ENCODE measurements around the gene SLC9C1.

DNA sequence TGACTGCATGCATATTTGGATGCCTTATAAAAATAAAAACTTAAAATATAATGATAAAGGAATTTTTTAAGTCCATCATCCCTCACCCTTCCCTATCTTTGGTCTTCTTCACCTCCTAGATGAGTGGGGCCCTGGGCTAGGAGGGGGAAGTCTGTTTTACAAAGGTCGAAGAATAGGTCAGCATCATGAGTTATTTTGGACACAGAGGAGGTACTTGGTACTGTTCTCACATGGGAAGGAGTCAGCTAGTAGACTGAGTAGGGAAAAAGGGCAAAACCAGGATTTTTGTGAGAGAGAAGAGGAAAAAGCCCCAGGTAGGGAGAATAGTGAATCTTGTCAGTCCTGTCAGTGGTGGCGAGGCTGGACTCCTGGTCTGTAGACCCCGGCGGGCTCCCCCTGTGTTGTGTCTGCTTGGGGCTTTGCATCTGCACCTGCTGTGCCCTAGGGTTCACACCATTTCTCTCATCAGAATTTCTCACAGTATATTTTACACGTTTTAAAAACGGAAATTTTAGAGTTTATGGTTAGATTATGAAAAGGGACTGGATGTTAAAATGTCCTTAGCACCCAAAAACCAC is 178.1 kb downstream of the SLC9C1 start:
- TF ChIP-seq, protein P1, sequence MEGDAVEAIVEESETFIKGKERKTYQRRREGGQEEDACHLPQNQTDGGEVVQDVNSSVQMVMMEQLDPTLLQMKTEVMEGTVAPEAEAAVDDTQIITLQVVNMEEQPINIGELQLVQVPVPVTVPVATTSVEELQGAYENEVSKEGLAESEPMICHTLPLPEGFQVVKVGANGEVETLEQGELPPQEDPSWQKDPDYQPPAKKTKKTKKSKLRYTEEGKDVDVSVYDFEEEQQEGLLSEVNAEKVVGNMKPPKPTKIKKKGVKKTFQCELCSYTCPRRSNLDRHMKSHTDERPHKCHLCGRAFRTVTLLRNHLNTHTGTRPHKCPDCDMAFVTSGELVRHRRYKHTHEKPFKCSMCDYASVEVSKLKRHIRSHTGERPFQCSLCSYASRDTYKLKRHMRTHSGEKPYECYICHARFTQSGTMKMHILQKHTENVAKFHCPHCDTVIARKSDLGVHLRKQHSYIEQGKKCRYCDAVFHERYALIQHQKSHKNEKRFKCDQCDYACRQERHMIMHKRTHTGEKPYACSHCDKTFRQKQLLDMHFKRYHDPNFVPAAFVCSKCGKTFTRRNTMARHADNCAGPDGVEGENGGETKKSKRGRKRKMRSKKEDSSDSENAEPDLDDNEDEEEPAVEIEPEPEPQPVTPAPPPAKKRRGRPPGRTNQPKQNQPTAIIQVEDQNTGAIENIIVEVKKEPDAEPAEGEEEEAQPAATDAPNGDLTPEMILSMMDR (conservative IDR thresholded peaks at IDR 0.05 in 1 of 2, IDR thresholded peaks at IDR 0.05 in 1 of 2; ENCODE audit: low read depth in 1 of 2, low read length in 2 of 2) = no peak
- no peak for TF ChIP-seq EZH2 (IDR thresholded peaks at IDR 0.05; ENCODE audit: low read length, missing control alignments)
